ENCODE results near the gene IKZF3.
"Not testable (repeated sequence)": the region's sequence is repeated elsewhere in the genome, so short reads cannot be mapped to it uniquely, and the experiment has no call there.

Gene IKZF3

DNA sequence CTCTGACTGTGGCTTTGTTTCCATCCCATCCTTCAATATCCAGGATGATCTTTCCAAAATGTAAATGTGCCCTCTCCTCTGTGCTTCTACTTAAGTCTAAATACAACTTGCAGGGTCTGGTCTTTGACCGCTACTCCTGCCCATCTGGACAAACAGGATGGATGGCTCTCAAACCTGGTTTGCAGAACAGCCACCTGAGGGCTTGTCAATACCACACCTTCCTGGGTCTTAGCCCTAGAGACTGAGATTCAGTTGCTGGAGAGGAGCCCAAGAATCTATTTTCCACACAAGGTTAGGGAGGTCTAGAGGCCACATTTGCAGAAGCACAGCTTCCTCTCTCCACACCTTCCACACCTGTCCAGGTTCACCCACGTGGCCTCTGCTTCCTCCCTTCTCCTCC, 128.2 kb downstream of the IKZF3 start:
- TF ChIP-seq TAF1 (IDR thresholded peaks at IDR 0.05; ENCODE audit: borderline replicate concordance, low read depth, low read length) (no peak), POLR2AphosphoS5 (IDR thresholded peaks at IDR 0.05; ENCODE audit: low read depth, low read length) (no peak), POLR2A (IDR thresholded peaks at IDR 0.05; ENCODE audit: low read depth, low read length) (no peak)
- FAIRE-seq = no peak
- no peak for DNase-seq (ENCODE audit: insufficient read length)

- DNase-seq (ENCODE audit: insufficient read length) (no peak), FAIRE-seq (no peak)
- TF ChIP-seq POLR2A (IDR thresholded peaks at IDR 0.05; ENCODE audit: low read depth, low read length) = no peak
- TF ChIP-seq POLR2AphosphoS5 (IDR thresholded peaks at IDR 0.05; ENCODE audit: low read depth, low read length) = no peak
- TF ChIP-seq TAF1 (IDR thresholded peaks at IDR 0.05; ENCODE audit: borderline replicate concordance, low read depth, low read length) = no peak
Observed at GRCh38 chr17:39732586-39732985, 131.5 kb downstream of the IKZF3 start.

DNA sequence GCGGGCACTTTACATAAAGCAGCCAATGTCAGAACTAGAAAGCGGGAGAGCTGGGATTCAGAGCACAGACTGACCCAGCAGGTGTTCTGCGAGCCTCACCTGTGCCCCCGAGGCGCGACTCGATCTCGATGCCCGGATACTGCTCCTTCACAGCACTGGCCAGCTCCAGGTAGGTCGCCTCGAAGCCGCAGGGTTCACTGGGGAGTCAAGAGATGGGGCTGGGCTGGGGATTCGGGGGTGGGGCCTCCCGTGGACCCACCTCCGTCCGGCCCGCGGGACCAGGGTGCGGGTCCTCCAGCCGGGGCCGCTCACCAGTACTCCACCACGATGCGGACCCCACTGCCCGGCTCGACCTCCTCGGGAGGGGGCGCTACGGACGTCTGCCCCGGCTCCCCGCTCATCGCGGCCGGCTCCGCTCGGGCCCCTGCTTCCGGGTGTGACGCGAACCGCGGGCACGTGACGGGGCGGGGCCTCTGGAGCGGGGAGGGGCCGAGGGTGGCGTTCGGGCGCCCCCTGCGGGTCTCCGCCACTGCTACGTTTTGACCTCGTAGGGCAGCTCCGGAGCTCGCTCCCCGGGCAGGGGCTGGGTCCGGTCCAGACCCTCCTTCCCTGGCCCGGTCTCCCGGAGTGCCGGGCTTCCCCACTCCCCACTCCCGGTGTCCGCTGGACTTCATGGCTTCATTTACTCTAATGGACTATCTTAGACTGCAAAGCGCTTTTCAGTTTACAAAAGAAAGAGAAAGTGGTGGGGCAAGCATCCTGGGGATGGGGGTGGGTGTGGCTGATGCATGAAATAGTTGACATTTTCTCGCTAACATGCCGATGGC, 133.8 kb downstream of the IKZF3 start, which contains the start of gene MIEN1:
Gene MIEN1 (minus strand): TSS at position 438 of the 827 bp plus-strand sequence. CDS start 37 bp downstream, at position 401.
- TF ChIP-seq TAF1 (IDR thresholded peaks at IDR 0.05; ENCODE audit: borderline replicate concordance, low read depth, low read length) = 0 out of 2 replicates have a peak, but pooled peaks have one; percentile 24
- TF ChIP-seq POLR2A (IDR thresholded peaks at IDR 0.05; ENCODE audit: low read depth, low read length) = peak; percentile 90
- TF ChIP-seq POLR2AphosphoS5 (IDR thresholded peaks at IDR 0.05; ENCODE audit: low read depth, low read length) = peak; percentile 82
- DNase-seq (ENCODE audit: insufficient read length) = peak; percentile 98
- peak; percentile 84 for FAIRE-seq

- DNase-seq (ENCODE audit: insufficient read length) (no peak), FAIRE-seq (peak; percentile 50)
- TF ChIP-seq TAF1 (IDR thresholded peaks at IDR 0.05; ENCODE audit: borderline replicate concordance, low read depth, low read length) (no peak), POLR2A (IDR thresholded peaks at IDR 0.05; ENCODE audit: low read depth, low read length) (no peak), POLR2AphosphoS5 (IDR thresholded peaks at IDR 0.05; ENCODE audit: low read depth, low read length) (no peak)
Observed at GRCh38 chr17:39729280-39729851, 134.7 kb downstream of the IKZF3 start.

GRCh38 chr17:39727556-39727955, 136.6 kb downstream of the IKZF3 start:
- no peak for DNase-seq (ENCODE audit: insufficient read length)
- TF ChIP-seq TAF1 (IDR thresholded peaks at IDR 0.05; ENCODE audit: borderline replicate concordance, low read depth, low read length) = no peak
- no peak for TF ChIP-seq POLR2AphosphoS5 (IDR thresholded peaks at IDR 0.05; ENCODE audit: low read depth, low read length)
- TF ChIP-seq POLR2A (IDR thresholded peaks at IDR 0.05; ENCODE audit: low read depth, low read length) = no peak
- no peak for FAIRE-seq

DNA sequence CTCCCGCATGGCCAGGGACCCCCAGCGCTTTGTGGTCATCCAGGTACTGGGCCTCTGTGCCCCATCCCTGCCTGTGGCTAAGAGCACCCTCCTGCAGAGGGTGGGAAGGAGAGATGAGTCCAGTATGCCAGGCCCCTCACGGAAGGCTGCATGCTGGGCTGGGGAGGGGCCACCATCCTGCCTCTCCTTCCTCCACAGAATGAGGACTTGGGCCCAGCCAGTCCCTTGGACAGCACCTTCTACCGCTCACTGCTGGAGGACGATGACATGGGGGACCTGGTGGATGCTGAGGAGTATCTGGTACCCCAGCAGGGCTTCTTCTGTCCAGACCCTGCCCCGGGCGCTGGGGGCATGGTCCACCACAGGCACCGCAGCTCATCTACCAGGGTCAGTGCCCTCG, 137.5 kb downstream of the IKZF3 start:
- FAIRE-seq (no peak), DNase-seq (ENCODE audit: insufficient read length) (no peak)
- TF ChIP-seq POLR2AphosphoS5 (IDR thresholded peaks at IDR 0.05; ENCODE audit: low read depth, low read length) (peak; percentile 58; the same call in 1 of the 2 replicates), POLR2A (IDR thresholded peaks at IDR 0.05; ENCODE audit: low read depth, low read length) (no peak), TAF1 (IDR thresholded peaks at IDR 0.05; ENCODE audit: borderline replicate concordance, low read depth, low read length) (no peak)

GRCh38 chr17:39725923-39726322, 138.2 kb downstream of the IKZF3 start:
- FAIRE-seq; DNase-seq (ENCODE audit: insufficient read length): not testable (repeated sequence)

DNA sequence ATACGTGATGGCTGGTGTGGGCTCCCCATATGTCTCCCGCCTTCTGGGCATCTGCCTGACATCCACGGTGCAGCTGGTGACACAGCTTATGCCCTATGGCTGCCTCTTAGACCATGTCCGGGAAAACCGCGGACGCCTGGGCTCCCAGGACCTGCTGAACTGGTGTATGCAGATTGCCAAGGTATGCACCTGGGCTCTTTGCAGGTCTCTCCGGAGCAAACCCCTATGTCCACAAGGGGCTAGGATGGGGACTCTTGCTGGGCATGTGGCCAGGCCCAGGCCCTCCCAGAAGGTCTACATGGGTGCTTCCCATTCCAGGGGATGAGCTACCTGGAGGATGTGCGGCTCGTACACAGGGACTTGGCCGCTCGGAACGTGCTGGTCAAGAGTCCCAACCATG, 139.4 kb downstream of the IKZF3 start:
- TF ChIP-seq POLR2AphosphoS5 (IDR thresholded peaks at IDR 0.05; ENCODE audit: low read depth, low read length) = no peak
- no peak for TF ChIP-seq POLR2A (IDR thresholded peaks at IDR 0.05; ENCODE audit: low read depth, low read length)
- no peak for TF ChIP-seq TAF1 (IDR thresholded peaks at IDR 0.05; ENCODE audit: borderline replicate concordance, low read depth, low read length)
- FAIRE-seq (no peak), DNase-seq (ENCODE audit: insufficient read length) (no peak)

GRCh38 chr17:39722965-39723848, 140.9 kb downstream of the IKZF3 start:
- FAIRE-seq (no peak), DNase-seq (ENCODE audit: insufficient read length) (no peak)
- TF ChIP-seq TAF1 (IDR thresholded peaks at IDR 0.05; ENCODE audit: borderline replicate concordance, low read depth, low read length) (no peak), POLR2A (IDR thresholded peaks at IDR 0.05; ENCODE audit: low read depth, low read length) (no peak), POLR2AphosphoS5 (IDR thresholded peaks at IDR 0.05; ENCODE audit: low read depth, low read length) (no peak)

DNA sequence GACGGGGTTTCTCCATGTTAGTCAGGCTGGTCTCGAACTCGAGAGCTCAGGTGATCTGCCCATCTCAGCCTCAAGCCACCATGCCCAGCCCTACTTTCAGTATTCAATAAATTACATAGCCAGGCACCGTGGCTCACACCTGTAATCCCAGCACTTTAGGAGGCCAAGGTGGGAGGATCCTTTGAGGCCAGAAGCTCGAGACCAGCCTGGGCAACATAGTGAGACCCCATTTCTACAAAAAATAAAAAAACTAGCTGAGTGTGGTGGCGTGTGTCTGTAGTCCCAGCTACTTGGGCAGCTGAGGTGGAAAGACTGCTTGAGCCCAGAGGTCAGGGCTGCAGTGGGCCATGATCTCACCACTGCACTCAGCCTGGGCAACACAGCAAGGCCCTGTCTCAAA, 142.0 kb downstream of the IKZF3 start:
- DNase-seq (ENCODE audit: insufficient read length) (no peak), FAIRE-seq (no peak)
- TF ChIP-seq POLR2AphosphoS5 (IDR thresholded peaks at IDR 0.05; ENCODE audit: low read depth, low read length) (no peak), POLR2A (IDR thresholded peaks at IDR 0.05; ENCODE audit: low read depth, low read length) (no peak), TAF1 (IDR thresholded peaks at IDR 0.05; ENCODE audit: borderline replicate concordance, low read depth, low read length) (no peak)
